Testis (tissue), 2 donors: Measurements from ENCODE around the gene TPM2.

ENCODE experiments used
- CTCF ChIP-seq, 3 experiments: fragments of 450-650 bp in 2 of 3; fragments of 200-600 bp in 1 of 3; sonication (generic) in 1 of 3; IDR thresholded peaks; one replicate each; pipeline ENCODE4 v1.5.1; 2016 to 2019; ENCODE audit warnings: antibody characterized with exemption in 3 of 3, mild to moderate bottlenecking in 2 of 3, moderate library complexity in 1 of 3
- POLR2A ChIP-seq: fragments of 450-650 bp; IDR thresholded peaks from one replicate; pipeline ENCODE4 v1.6.1; 2017; ENCODE audit warnings: antibody characterized with exemption, mild to moderate bottlenecking, moderate library complexity

DNA sequence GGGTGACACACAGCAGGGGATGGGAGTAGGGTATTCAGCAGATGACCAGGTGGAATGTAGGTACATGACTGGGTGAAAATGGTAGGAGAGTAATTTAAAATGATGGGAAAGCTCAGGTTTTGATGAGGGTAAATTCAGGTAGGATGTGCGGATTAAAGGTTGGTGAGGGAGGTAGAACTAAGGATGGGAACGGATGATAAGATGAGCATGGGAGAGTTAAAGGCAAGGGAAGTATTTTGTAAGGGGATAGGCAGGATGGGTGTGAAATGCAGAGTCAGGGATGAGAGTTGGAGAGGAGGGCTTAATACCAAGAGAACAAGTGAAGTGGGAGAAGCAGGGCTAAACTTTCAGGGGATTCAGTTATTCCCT lies 40.7 kb upstream of the TPM2 start:
- no peak for TF ChIP-seq POLR2A
- TF ChIP-seq CTCF (IDR thresholded peaks at IDR 0.05), result no peak
